ENCODE measurements around the gene KLF16. TPM values are rescaled to one million over a fixed set of nuclear protein-coding genes. Genes with fewer than 3 reads are reported as not detected.

Gene KLF16
- polyA plus RNA-seq, 3 donors: 0.51 to 23.3 (median 0.67) TPM

GRCh38 chr19:1823539-1824251 is 39.7 kb downstream of the KLF16 start:
- Histone ChIP-seq H3K4me2 (replicated peaks; ENCODE audit: extremely low read depth, low read length, poor library complexity, severe bottlenecking) (no peak overlapping the region), H3K4me1 (ENCODE audit: control insufficient read depth in 1 of 2, insufficient read depth in 2 of 2, low read length in 2 of 2) (no peaks in the 10 kb centered on the region)

GRCh38 chr19:1823020-1823419 is 40.4 kb downstream of the KLF16 start:
- TF ChIP-seq CTCF (IDR thresholded peaks at IDR 0.05): no peak
- Mint-ChIP-seq H3K9me3 (no peaks in the 10 kb centered on the region), H3K4me3 (no peak overlapping the region), H3K4me1 (no peaks in the 10 kb centered on the region), H3K27ac (no peak overlapping the region), H3K36me3 (peaks cover 43 to 73% of the 10 kb centered on the region in 2 donors), H3K27me3 (ENCODE audit: low read depth in 3 of 3) (peaks cover 0 to 1% (median 0%) of the 10 kb centered on the region in 3 donors)
- Histone ChIP-seq H3K36me3 (replicated peaks in 1 of 2; ENCODE audit: control insufficient read depth in 1 of 2, insufficient read depth in 2 of 2, low read length in 2 of 2) (peaks cover 75 to 88% of the 10 kb centered on the region in 2 donors), H3K9me3 (replicated peaks in 1 of 2; ENCODE audit: control insufficient read depth in 1 of 2, insufficient read depth in 1 of 2, low read length in 2 of 2) (no peaks in the 10 kb centered on the region), H3K27me3 (ENCODE audit: control insufficient read depth in 2 of 2, insufficient read depth in 2 of 2, low read length in 2 of 2) (no peaks in the 10 kb centered on the region), H3K4me1 (ENCODE audit: control insufficient read depth in 1 of 2, insufficient read depth in 2 of 2, low read length in 2 of 2) (no peaks in the 10 kb centered on the region), H3K79me2 (ENCODE audit: insufficient read depth, low read length) (peaks cover 9% of the 10 kb centered on the region), H3K4me2 (replicated peaks; ENCODE audit: extremely low read depth, low read length, poor library complexity, severe bottlenecking) (no peak overlapping the region), H4K20me1 (ENCODE audit: insufficient read depth, low read length) (peaks cover 77% of the 10 kb centered on the region), H3K27ac (ENCODE audit: low read depth in 1 of 2, low read length in 2 of 2) (no peak overlapping the region), H3K4me3 (replicated peaks in 1 of 3; ENCODE audit: low read depth in 2 of 3, low read length in 3 of 3) (no peak overlapping the region), H3K9ac (ENCODE audit: insufficient read depth, low read length, poor library complexity, severe bottlenecking) (no peak overlapping the region), H2AFZ (ENCODE audit: insufficient read depth, low read depth, low read length, poor library complexity, severe bottlenecking) (no peak overlapping the region)
- 100% methylated on average over 3 of the region's 8 CpGs for WGBS (ENCODE audit: insufficient coverage)
- no peak for DNase-seq
- intact Hi-C loops (cut with micrococcal nuclease): no loop called here

More at GRCh38 chr19:1823539-1824251, 39.7 kb downstream of the KLF16 start:
- no peaks in the 10 kb centered on the region for H3K4me1 Mint-ChIP-seq
- H3K79me2 ChIP-seq (ENCODE audit: insufficient read depth, low read length): peaks cover 9% of the 10 kb centered on the region
- TF ChIP-seq CTCF (IDR thresholded peaks at IDR 0.05): no peak
- peaks cover 73 to 88% of the 10 kb centered on the region in 2 donors for H3K36me3 ChIP-seq (replicated peaks in 1 of 2; ENCODE audit: control insufficient read depth in 1 of 2, insufficient read depth in 2 of 2, low read length in 2 of 2)
- no peak overlapping the region for H3K27ac Mint-ChIP-seq
- no peak overlapping the region for H2AFZ ChIP-seq (ENCODE audit: insufficient read depth, low read depth, low read length, poor library complexity, severe bottlenecking)
- no peak overlapping the region for H3K27ac ChIP-seq (ENCODE audit: low read depth in 1 of 2, low read length in 2 of 2)
- no peak overlapping the region for H3K4me3 ChIP-seq (replicated peaks in 1 of 3; ENCODE audit: low read depth in 2 of 3, low read length in 3 of 3)
- H4K20me1 ChIP-seq (ENCODE audit: insufficient read depth, low read length): peaks cover 84% of the 10 kb centered on the region
- no peak overlapping the region for H3K4me3 Mint-ChIP-seq
- intact Hi-C loops (cut with micrococcal nuclease): no loop called here
- WGBS (ENCODE audit: insufficient coverage): 97% methylated on average over 36 of the region's 36 CpGs
- DNase-seq: no peak
- no peaks in the 10 kb centered on the region for H3K9me3 ChIP-seq (replicated peaks in 1 of 2; ENCODE audit: control insufficient read depth in 1 of 2, insufficient read depth in 1 of 2, low read length in 2 of 2)
- no peaks in the 10 kb centered on the region for H3K9me3 Mint-ChIP-seq
- H3K27me3 ChIP-seq (ENCODE audit: control insufficient read depth in 2 of 2, insufficient read depth in 2 of 2, low read length in 2 of 2): no peaks in the 10 kb centered on the region
- H3K36me3 Mint-ChIP-seq: peaks cover 36 to 67% of the 10 kb centered on the region in 2 donors
- no peak overlapping the region for H3K9ac ChIP-seq (ENCODE audit: insufficient read depth, low read length, poor library complexity, severe bottlenecking)
- peaks cover 0 to 1% (median 0%) of the 10 kb centered on the region in 3 donors for H3K27me3 Mint-ChIP-seq (ENCODE audit: low read depth in 3 of 3)
